ENCODE data around the gene MARCO.

GRCh38 chr2:118939994-118940393 is 2.0 kb upstream of the MARCO start:
- TF ChIP-seq CTCF (IDR thresholded peaks at IDR 0.05) (no peak), EZH2 (IDR thresholded peaks at IDR 0.05; ENCODE audit: borderline replicate concordance, insufficient read depth, low read depth, low read length, poor library complexity, severe bottlenecking) (no peak)

All from B cell (primary cell).